Fibroblast of lung (primary cell): Measurements from ENCODE around the gene DUSP11. TPM values are rescaled to one million over a fixed set of nuclear protein-coding genes. Genes with fewer than 3 reads are reported as not detected.

Experiments
- DNase-seq, 2 donors: peaks; one replicate each; pipeline versions ENCODE4 v3.0.0 to v3.0.0-alpha.2; 2010; ENCODE audit warnings: low read depth in 2 of 2
- H2AFZ ChIP-seq: 2 replicates; pipeline ENCODE4 v1.5.1; 2012; ENCODE audit warnings: low read length, control low read depth, inconsistent platforms
- H3K27ac ChIP-seq: 2 replicates; pipeline ENCODE4 v1.5.1; 2011; ENCODE audit warnings: low read length, control low read depth; ENCODE audit not compliant: insufficient read depth
- H3K27me3 ChIP-seq: 2 replicates; pipeline ENCODE4 v1.5.1; 2011; ENCODE audit warnings: mild to moderate bottlenecking, low read length; ENCODE audit not compliant: control insufficient read depth, insufficient read depth
- H3K36me3 ChIP-seq: 2 replicates; pipeline ENCODE4 v1.5.1; 2011; ENCODE audit warnings: low read length; ENCODE audit not compliant: control insufficient read depth, insufficient read depth
- H3K4me1 ChIP-seq: 2 replicates; pipeline ENCODE4 v1.5.1; 2011; ENCODE audit warnings: low read length; ENCODE audit not compliant: control insufficient read depth, insufficient read depth; ENCODE audit errors: extremely low read depth
- H3K4me2 ChIP-seq: 2 replicates; pipeline ENCODE4 v1.5.1; 2011; ENCODE audit warnings: low read length, control low read depth; ENCODE audit not compliant: insufficient read depth; ENCODE audit errors: extremely low read depth
- H3K4me3 ChIP-seq, 4 experiments: fragments of 200-600 bp in 1 of 4; sonication (generic) in 1 of 4; replicated peaks in 1 of 4; 2 replicates each; pipeline ENCODE4 v1.5.1; 2011 to 2016; ENCODE audit warnings: low read length in 4 of 4, low read depth in 3 of 4, mild to moderate bottlenecking in 3 of 4, control low read depth in 2 of 4, inconsistent platforms in 1 of 4, mixed read lengths in 1 of 4; ENCODE audit not compliant: insufficient read depth in 1 of 4; ENCODE audit errors: control extremely low read depth in 1 of 4
- H3K79me2 ChIP-seq: 2 replicates; pipeline ENCODE4 v1.5.1; 2012; ENCODE audit warnings: mild to moderate bottlenecking, low read length, inconsistent platforms; ENCODE audit not compliant: control insufficient read depth, insufficient read depth
- H3K9ac ChIP-seq: 2 replicates; pipeline ENCODE4 v1.5.1; 2011; ENCODE audit warnings: mild to moderate bottlenecking, low read length, control low read depth; ENCODE audit not compliant: insufficient read depth
- H3K9me3 ChIP-seq: 2 replicates; pipeline ENCODE4 v1.5.1; 2012; ENCODE audit warnings: low read depth, low read length; ENCODE audit not compliant: control insufficient read depth, insufficient read depth
- H4K20me1 ChIP-seq: 2 replicates; pipeline ENCODE4 v1.5.1; 2011; ENCODE audit warnings: low read length; ENCODE audit not compliant: control insufficient read depth, insufficient read depth; ENCODE audit errors: extremely low read depth
- EZH2 ChIP-seq: IDR thresholded peaks from 2 replicates; pipeline ENCODE4 v1.5.1; 2012; ENCODE audit warnings: low read length, control low read depth, mild to moderate bottlenecking; ENCODE audit errors: missing control alignments
- polyA plus RNA-seq, 2 donors: library from polyadenylated mRNA; depleted of rRNA in 1 of 2; stranded (reverse) in 1 of 2; unstranded in 1 of 2; fragments of >200 nt; gene quantifications; 2 replicates each; pipeline ENCODE4 v1.2.1, GENCODE V29; 2011 to 2012; ENCODE audit warnings: missing spikeins in 1 of 2
- total RNA-seq: library from RNA; depleted of rRNA; stranded (reverse); fragments of >200 nt; gene quantifications from 2 replicates; pipeline ENCODE4 v1.2.1, GENCODE V29; 2014
- TF ChIP-seq, protein P1 (sequence below), 2 donors: IDR thresholded peaks in 1 of 2; conservative IDR thresholded peaks in 1 of 2; 1 replicate in 1 of 2; 2 replicates in 1 of 2; pipeline ENCODE4 v1.5.1; 2011 to 2012; ENCODE audit warnings: low read length in 2 of 2, control low read depth in 1 of 2, inconsistent platforms in 1 of 2, low read depth in 1 of 2, mild to moderate bottlenecking in 1 of 2

Gene DUSP11
- total and polyA plus RNA-seq, 2 donors (not counting 1 experiment from before 2014, with no cell fraction given), result 31.7 to 38.0 TPM

DNA sequence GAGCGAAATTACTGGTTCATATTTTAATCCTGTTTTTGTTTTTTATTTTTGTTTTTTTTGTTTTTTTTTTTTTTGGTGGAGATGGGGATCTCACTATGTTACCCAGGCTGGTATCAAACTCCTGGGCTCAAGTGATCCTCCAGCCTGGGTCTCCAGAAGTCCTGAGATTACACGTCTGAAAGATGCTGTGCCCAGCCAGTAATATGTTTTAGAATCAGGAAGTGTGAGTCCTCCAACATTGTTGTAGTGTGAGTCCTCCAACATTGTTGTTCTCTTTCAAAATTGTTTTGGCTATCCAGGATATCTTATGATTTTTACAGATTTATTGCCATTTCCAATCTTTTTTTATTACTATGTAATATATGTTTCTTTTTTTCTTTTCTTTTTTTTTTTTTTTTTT, 65.8 kb downstream of the DUSP11 start:
- no peaks in the 10 kb centered on the region for H3K27me3 ChIP-seq
- H4K20me1 ChIP-seq, result no peaks in the 10 kb centered on the region
- no peaks in the 10 kb centered on the region for H3K4me1 ChIP-seq
- DNase-seq, result no peak
- no peaks in the 10 kb centered on the region for H3K36me3 ChIP-seq
- no peak overlapping the region for H3K4me3 ChIP-seq
- no peak overlapping the region for H2AFZ ChIP-seq
- no peak overlapping the region for H3K9ac ChIP-seq
- no peak overlapping the region for H3K4me2 ChIP-seq
- no peaks in the 10 kb centered on the region for H3K79me2 ChIP-seq
- no peaks in the 10 kb centered on the region for H3K9me3 ChIP-seq
- no peak for TF ChIP-seq EZH2
- TF ChIP-seq, protein P1, sequence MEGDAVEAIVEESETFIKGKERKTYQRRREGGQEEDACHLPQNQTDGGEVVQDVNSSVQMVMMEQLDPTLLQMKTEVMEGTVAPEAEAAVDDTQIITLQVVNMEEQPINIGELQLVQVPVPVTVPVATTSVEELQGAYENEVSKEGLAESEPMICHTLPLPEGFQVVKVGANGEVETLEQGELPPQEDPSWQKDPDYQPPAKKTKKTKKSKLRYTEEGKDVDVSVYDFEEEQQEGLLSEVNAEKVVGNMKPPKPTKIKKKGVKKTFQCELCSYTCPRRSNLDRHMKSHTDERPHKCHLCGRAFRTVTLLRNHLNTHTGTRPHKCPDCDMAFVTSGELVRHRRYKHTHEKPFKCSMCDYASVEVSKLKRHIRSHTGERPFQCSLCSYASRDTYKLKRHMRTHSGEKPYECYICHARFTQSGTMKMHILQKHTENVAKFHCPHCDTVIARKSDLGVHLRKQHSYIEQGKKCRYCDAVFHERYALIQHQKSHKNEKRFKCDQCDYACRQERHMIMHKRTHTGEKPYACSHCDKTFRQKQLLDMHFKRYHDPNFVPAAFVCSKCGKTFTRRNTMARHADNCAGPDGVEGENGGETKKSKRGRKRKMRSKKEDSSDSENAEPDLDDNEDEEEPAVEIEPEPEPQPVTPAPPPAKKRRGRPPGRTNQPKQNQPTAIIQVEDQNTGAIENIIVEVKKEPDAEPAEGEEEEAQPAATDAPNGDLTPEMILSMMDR (conservative IDR thresholded peaks at IDR 0.05 in 1 of 2, IDR thresholded peaks at IDR 0.05 in 1 of 2; ENCODE audit: low read depth in 1 of 2, low read length in 2 of 2), result no peak
- no peak overlapping the region for H3K27ac ChIP-seq

Other genes with a start within 250 kb of the DUSP11 start
- gene NAT8, start 137.7 kb downstream of the DUSP11 start, total RNA-seq, result not detected in 2 replicates
- gene NAT8, start 137.7 kb downstream of the DUSP11 start, polyA plus RNA-seq, result not detected in 2 replicates
- gene TPRKB, start 42.8 kb downstream of the DUSP11 start, total RNA-seq, result 16.5 and 19.5 TPM in 2 replicates
- 26.8 and 36.5 TPM in 2 replicates for gene TPRKB, start 42.8 kb downstream of the DUSP11 start, polyA plus RNA-seq
- not detected in 2 replicates for gene C2orf78, start 4.1 kb upstream of the DUSP11 start, total RNA-seq
- not detected in 2 replicates for gene C2orf78, start 4.1 kb upstream of the DUSP11 start, polyA plus RNA-seq
- gene STAMBP, start 48.9 kb upstream of the DUSP11 start, total RNA-seq, result 23.3 and 23.6 TPM in 2 replicates
- gene STAMBP, start 48.9 kb upstream of the DUSP11 start, polyA plus RNA-seq, result 38.2 and 44.2 TPM in 2 replicates
- 4.1 TPM in 2 replicates for gene ACTG2, start 112.9 kb upstream of the DUSP11 start, total RNA-seq
- gene ACTG2, start 112.9 kb upstream of the DUSP11 start, polyA plus RNA-seq, result 107 and 600 TPM in 2 replicates
- 51.6 and 54.3 TPM in 2 replicates for gene DGUOK, start 146.8 kb upstream of the DUSP11 start, total RNA-seq
- 83.2 and 93.7 TPM in 2 replicates for gene DGUOK, start 146.8 kb upstream of the DUSP11 start, polyA plus RNA-seq
- gene TET3, start 204.8 kb upstream of the DUSP11 start, total RNA-seq, result 2.6 and 3.1 TPM in 2 replicates
- gene TET3, start 204.8 kb upstream of the DUSP11 start, polyA plus RNA-seq, result 1.6 and 2.1 TPM in 2 replicates